Mammary epithelial cell (primary cell): Measurements from ENCODE around the gene DGKI.

ENCODE experiments used
- CTCF ChIP-seq, 2 donors: IDR thresholded peaks in 1 of 2; conservative IDR thresholded peaks in 1 of 2; 2 replicates each; pipeline ENCODE4 v1.5.1; 2011 to 2012; ENCODE audit warnings: inconsistent platforms in 2 of 2, low read length in 2 of 2, mild to moderate bottlenecking in 2 of 2, control low read depth in 1 of 2, low read depth in 1 of 2; ENCODE audit not compliant: insufficient read depth in 1 of 2; ENCODE audit errors: extremely low read depth in 1 of 2
- EZH2 ChIP-seq: IDR thresholded peaks from 2 replicates; pipeline ENCODE4 v1.6.1; 2012; ENCODE audit warnings: low read length, inconsistent platforms, borderline replicate concordance

- no peak for TF ChIP-seq CTCF (conservative IDR thresholded peaks at IDR 0.05 in 1 of 2, IDR thresholded peaks at IDR 0.05 in 1 of 2; ENCODE audit: extremely low read depth in 1 of 2, insufficient read depth in 1 of 2, low read depth in 1 of 2, low read length in 2 of 2)
- TF ChIP-seq EZH2: no peak
These were observed 266.7 kb downstream of the DGKI start for GRCh38 chr7:137579913-137580640.
